ENCODE results near the gene SCUBE1.
"Not testable (repeated sequence)": the region's sequence is repeated elsewhere in the genome, so short reads cannot be mapped to it uniquely, and the experiment has no call there.

The SCUBE1 gene

DNA sequence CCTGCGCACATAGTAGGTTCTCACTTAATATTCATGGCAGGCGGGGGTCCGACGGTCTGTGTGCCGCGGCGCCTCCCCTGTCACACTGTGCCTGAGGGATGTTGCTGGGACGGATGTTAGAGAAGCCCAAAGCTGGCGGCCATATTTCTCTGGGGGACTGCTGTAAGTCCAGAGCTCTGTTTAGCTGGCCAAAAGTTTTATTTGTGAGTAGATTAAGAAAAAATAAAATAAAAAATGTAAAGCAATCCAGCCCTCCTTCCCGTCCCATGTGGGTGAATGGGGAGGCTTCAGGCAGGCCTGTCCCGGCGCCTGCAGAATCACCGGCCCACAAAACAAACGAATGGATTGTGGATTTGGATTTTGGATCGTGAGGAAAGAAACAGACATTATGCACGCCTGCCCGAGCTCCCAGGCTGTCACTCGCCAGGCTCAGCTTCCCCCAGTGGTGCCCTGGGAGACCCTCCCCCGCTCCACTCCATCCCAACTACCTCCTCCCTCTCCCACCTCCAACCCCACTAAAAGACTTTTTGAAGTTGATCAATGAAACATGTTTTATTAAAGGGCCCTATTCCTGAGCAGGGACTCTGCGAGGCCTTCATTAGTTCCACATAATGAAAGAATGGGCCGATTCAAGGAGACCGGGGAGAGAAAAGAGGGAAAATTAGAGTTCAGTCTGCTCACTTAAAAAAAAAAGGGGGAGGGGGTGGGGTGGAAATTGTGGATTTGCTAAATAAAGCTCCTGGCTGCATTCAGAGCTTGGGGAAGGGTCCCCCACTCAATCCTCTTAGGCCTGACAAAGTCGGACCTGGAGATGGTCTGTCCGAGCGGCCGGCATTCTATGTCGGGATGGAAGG lies 20.4 kb upstream of the SCUBE1 start:
- in situ Hi-C loops (cut with HindIII; ENCODE audit: low sequenced_read_pairs), result no loop called here
- DNase-seq (ENCODE audit: low read depth, low spot score), result no peak
- TF ChIP-seq, protein P1, sequence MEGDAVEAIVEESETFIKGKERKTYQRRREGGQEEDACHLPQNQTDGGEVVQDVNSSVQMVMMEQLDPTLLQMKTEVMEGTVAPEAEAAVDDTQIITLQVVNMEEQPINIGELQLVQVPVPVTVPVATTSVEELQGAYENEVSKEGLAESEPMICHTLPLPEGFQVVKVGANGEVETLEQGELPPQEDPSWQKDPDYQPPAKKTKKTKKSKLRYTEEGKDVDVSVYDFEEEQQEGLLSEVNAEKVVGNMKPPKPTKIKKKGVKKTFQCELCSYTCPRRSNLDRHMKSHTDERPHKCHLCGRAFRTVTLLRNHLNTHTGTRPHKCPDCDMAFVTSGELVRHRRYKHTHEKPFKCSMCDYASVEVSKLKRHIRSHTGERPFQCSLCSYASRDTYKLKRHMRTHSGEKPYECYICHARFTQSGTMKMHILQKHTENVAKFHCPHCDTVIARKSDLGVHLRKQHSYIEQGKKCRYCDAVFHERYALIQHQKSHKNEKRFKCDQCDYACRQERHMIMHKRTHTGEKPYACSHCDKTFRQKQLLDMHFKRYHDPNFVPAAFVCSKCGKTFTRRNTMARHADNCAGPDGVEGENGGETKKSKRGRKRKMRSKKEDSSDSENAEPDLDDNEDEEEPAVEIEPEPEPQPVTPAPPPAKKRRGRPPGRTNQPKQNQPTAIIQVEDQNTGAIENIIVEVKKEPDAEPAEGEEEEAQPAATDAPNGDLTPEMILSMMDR (IDR thresholded peaks at IDR 0.05; ENCODE audit: low read depth, low read length), result no peak
- no peak overlapping the region for H3K4me3 ChIP-seq (ENCODE audit: low read depth, low read length)

DNA sequence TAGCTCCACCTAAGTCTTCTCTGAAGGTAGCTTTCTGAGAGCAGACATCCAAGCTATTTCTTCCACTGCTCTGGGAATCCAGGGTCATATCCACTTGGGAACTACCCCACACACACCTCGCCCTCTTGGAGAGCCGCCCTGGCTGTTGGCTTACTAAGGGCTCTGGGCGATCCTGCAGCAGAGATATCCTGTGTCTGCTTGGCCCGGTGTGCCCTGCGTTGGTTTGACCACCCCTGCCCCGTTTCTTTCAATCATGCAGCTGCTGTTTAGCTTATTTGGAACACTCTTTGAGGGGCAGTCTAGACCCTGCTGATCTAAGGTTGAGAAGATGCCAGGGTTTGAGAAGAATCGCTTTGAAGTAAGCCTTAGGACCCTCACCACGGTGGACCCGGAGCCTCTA lies 17.4 kb upstream of the SCUBE1 start:
- TF ChIP-seq, protein P1 (IDR thresholded peaks at IDR 0.05; ENCODE audit: low read depth, low read length), result no peak
- DNase-seq (ENCODE audit: low read depth, low spot score), result no peak
- H3K4me3 ChIP-seq (ENCODE audit: low read depth, low read length), result no peak overlapping the region
- in situ Hi-C loops (cut with HindIII; ENCODE audit: low sequenced_read_pairs), result no loop called here

DNA sequence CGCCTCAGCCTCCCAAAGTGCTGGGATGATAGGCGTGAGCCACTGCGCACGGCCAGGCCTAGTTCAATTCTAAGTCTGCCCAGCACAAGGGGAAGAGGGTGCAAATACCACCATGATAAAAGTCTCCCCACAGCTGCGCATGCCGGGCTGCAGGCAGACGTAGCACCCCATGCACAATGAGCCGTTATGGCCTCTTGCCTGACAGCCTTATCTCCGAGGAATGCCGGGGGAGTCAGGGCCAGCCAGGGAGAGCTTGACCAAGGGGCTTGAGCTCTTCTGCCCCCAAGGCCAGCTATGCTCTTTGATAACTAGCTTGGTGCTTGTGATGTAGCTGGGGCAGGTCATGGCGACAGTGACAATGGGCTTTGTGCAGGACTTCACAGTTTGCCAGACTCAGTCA lies 13.7 kb upstream of the SCUBE1 start:
- H3K4me3 ChIP-seq (ENCODE audit: low read depth, low read length), result no peak overlapping the region
- in situ Hi-C loops (cut with HindIII; ENCODE audit: low sequenced_read_pairs), result no loop called here
- no peak for DNase-seq (ENCODE audit: low read depth, low spot score)
- TF ChIP-seq, protein P1 (IDR thresholded peaks at IDR 0.05; ENCODE audit: low read depth, low read length), result no peak

DNA sequence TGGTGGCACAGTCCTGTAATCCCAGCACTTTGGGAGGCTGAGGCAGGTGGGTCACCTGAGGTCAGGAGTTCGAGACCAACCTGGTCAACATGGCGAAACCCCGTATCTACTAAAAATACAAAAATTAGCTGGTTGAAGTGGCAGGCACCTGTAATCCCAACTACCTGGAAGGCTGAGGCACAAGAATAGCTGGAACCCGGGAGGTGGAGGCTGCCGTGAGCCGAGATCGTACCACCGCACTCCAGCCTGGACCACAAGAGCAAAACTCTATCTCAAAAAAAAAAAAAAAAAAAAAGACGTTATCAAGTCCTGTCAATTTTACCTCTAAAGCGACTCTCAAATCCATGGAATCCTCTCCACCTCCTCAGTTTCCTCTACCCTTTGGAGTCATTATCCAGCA lies 12.5 kb upstream of the SCUBE1 start:
- DNase-seq (ENCODE audit: low read depth, low spot score); in situ Hi-C loops (cut with HindIII; ENCODE audit: low sequenced_read_pairs); H3K4me3 ChIP-seq (ENCODE audit: low read depth, low read length): not testable (repeated sequence)

DNA sequence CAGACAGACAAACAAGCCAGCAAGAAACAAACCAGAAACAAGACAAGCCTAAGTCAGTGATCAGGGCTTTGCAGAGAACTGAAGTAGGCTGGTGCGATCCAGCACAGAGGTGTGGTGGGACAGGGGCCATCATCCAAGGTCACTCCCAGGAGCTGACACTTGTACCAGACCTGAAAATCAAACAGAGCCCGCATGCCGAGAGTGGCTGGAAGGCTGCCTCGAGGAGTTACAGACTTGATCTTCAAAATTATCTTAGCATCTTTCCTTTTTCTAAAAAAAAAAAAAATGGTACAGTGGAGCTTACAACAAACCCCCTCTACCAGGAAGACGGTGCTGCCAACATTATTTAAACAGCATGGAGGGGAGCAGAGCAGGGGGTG lies 8.8 kb upstream of the SCUBE1 start:
- in situ Hi-C loops (cut with HindIII; ENCODE audit: low sequenced_read_pairs), result no loop called here

DNA sequence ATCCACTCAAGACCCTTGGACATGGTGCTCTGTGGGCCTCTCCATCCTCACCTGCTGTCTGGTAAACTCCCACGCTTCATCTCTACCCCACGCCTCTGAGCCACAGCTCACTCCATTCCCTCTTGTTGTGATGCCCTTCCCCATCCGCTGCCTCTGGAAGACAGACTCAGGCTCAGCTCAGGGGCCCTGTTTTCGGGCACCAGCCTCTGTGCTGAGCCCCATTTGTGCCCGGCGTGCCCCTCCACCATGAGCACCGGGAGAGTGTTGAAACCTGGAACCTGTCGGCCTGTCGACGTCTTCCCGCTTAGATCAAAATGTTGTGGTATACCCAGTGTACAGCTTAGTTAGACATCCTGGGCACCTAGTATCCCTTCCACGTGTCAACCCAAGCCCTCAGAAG lies 6.5 kb upstream of the SCUBE1 start:
- DNase-seq (ENCODE audit: low read depth, low spot score), result no peak
- TF ChIP-seq, protein P1 (IDR thresholded peaks at IDR 0.05; ENCODE audit: low read depth, low read length), result no peak
- in situ Hi-C loops (cut with HindIII; ENCODE audit: low sequenced_read_pairs), result no loop called here
- H3K4me3 ChIP-seq (ENCODE audit: low read depth, low read length), result no peak overlapping the region

More for the DNA sequence above, 8.8 kb upstream of the SCUBE1 start:
- DNase-seq (ENCODE audit: low read depth, low spot score), result no peak
- TF ChIP-seq, protein P1 (IDR thresholded peaks at IDR 0.05; ENCODE audit: low read depth, low read length), result no peak
- no peak overlapping the region for H3K4me3 ChIP-seq (ENCODE audit: low read depth, low read length)

DNA sequence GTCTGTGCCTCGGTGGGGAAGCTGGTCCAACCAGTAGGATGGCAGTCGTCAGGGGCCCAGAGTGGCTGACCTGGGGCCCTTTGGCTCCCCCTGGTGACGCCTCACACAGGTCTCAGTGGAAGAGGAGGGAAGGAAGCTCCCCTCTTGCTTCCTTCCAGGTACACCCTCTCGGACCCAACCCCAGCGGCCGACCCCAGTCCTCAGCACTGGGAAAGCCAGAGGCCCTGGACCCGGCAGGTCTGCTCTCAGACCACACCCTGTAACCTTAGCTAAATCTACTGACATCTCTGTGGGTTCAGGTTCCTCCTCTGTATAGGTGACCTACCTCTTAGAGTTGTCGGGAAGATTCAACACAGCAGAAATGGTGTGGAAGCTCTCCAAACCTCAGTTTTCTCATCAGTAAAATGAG lies 3.4 kb upstream of the SCUBE1 start:
- no peak overlapping the region for H3K4me3 ChIP-seq (ENCODE audit: low read depth, low read length)
- in situ Hi-C loops (cut with HindIII; ENCODE audit: low sequenced_read_pairs), result no loop called here
- TF ChIP-seq, protein P1 (IDR thresholded peaks at IDR 0.05; ENCODE audit: low read depth, low read length), result peak; percentile 68
- DNase-seq (ENCODE audit: low read depth, low spot score), result no peak
